ENCODE measurements around the gene MON1A.
A peak's percentile ranks its signal among the peaks of the same experiment; 100 is the strongest.
"Not testable (repeated sequence)": the region's sequence is repeated elsewhere in the genome, so short reads cannot be mapped to it uniquely, and the experiment has no call there.

MON1A gene

DNA sequence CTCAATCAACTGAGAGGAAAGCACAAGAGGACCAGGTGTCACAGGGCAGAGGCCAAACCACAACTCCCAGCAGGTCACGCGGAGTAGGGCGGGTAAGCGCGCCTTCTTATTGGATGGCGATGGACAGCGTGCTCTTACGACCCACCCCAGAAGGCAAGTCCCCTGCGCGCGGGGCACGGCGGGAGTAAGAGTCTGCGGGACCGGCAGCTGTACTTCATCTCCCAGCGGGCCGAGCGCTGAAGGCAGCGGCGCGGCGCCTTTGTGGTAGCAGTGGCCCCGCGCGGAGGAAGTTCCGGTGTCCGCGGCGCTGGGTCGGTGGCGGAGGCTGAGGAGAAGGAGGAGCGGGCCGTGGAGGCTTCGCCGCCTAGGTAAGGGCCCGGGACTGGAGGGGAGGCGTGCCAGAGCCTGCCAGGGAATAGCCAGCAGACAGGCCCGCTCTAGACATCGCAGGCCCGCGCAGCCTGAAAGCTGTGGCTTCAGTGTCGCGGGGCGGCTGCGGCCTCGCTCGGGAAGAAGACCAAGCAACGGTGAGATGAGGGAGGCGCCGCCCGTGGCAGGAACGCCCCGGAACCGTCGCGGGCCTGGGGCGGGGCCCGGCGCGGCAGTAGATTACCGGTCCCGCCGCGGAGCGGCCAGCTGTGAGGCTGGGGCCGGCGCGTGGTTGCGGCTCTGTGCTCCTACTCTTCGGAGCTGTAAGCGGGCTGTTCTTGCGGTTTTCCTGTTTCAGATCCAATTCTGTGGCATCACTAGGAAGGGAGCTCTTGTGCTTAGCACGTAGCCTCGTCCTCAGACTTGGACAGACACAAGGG lies 10.5 kb upstream of the MON1A start, which contains the start of gene RBM6:
Gene RBM6 (plus strand): TSS at position 293 of the 809 bp plus-strand sequence. CDS start 22,492 bp downstream, outside the sequence.
- H3K27ac ChIP-seq = peak within 1 kb of the TSS; percentile 86
- H3K27me3 ChIP-seq (ENCODE audit: insufficient read depth, low read depth, severe bottlenecking) = no peaks in the 10 kb centered on the region
- H3K4me3 ChIP-seq (ENCODE audit: low read depth, low read length) = peak within 1 kb of the TSS; percentile 76
- no peaks in the 10 kb centered on the region for H3K9me3 ChIP-seq (ENCODE audit: severe bottlenecking)
- DNase-seq = peak; percentile 98
- TF ChIP-seq, protein P1, sequence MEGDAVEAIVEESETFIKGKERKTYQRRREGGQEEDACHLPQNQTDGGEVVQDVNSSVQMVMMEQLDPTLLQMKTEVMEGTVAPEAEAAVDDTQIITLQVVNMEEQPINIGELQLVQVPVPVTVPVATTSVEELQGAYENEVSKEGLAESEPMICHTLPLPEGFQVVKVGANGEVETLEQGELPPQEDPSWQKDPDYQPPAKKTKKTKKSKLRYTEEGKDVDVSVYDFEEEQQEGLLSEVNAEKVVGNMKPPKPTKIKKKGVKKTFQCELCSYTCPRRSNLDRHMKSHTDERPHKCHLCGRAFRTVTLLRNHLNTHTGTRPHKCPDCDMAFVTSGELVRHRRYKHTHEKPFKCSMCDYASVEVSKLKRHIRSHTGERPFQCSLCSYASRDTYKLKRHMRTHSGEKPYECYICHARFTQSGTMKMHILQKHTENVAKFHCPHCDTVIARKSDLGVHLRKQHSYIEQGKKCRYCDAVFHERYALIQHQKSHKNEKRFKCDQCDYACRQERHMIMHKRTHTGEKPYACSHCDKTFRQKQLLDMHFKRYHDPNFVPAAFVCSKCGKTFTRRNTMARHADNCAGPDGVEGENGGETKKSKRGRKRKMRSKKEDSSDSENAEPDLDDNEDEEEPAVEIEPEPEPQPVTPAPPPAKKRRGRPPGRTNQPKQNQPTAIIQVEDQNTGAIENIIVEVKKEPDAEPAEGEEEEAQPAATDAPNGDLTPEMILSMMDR (IDR thresholded peaks at IDR 0.05; ENCODE audit: low read depth, low read length) = no peak
- H3K36me3 ChIP-seq = peaks cover 19% of the 10 kb centered on the region

DNA sequence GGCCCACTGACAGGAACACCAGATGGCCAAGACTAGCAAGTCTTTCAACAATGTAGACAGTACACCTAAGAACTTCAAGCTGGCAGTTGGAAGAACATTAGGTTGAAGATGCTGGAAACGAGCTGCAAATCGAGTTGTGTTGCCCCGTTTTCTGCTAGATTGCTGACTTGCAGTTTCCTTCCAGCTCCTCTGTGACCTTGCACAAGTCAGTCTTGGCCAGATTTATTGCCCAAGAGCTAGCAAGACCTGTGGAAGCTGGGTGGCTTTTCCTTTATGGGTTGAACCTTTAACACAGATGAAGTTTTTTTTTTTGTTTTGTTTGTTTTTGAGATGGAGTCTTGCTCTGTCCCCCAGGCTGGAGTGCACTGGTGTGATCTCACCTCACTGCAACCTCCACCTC lies 7.5 kb upstream of the MON1A start:
- Histone ChIP-seq H3K27ac (no peak overlapping the region), H3K4me3 (ENCODE audit: low read depth, low read length) (no peak overlapping the region), H3K27me3 (ENCODE audit: insufficient read depth, low read depth, severe bottlenecking) (no peaks in the 10 kb centered on the region), H3K9me3 (ENCODE audit: severe bottlenecking) (no peaks in the 10 kb centered on the region), H3K36me3 (peaks cover 3% of the 10 kb centered on the region; the same call in 1 of the 2 replicates)
- TF ChIP-seq, protein P1 (IDR thresholded peaks at IDR 0.05; ENCODE audit: low read depth, low read length) = no peak
- DNase-seq = no peak

DNA sequence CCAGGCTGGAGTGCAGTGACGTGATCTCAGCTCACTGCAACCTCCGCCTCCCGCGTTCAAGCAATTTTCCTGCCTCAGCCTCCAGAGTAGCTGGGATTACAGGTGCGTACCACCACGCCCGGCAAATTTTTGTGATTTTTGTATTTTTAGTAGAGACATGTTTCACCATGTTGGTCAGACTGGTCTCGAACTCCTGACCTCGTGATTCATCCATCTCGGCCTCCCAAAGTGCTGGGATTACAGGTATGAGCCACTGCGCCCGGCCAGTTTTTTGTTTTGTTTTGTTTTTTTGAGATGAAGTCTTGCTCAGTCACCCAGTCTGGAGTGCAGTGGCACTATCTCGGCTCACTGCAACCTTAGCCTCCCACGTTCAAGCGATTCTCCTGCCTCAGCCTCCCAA lies 2.7 kb upstream of the MON1A start:
- not testable (repeated sequence) for DNase-seq; H3K4me3 ChIP-seq (ENCODE audit: low read depth, low read length); H3K27me3 ChIP-seq (ENCODE audit: insufficient read depth, low read depth, severe bottlenecking); H3K36me3 ChIP-seq; H3K9me3 ChIP-seq (ENCODE audit: severe bottlenecking); H3K27ac ChIP-seq

DNA sequence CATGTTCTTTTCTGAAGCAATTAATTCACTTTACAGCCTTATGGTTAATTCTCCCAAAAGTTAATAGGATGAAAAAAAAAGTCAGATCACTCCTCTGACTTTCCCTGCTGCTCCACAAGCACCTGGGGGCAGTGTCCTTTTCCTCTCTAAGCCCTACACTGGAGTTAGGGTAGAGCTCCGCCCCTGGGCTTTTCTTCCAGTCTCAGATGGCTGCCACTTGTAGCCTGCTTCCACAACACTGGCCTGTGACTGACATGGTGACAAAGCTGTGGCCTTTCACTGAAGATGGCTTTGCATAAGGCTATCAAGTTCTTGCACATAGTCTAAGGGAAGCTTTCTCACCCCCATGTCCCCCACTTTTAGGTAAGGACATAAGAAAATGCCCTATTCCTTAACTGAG lies 1.3 kb upstream of the MON1A start:
- H3K9me3 ChIP-seq (ENCODE audit: severe bottlenecking) = no peaks in the 10 kb centered on the region
- H3K27ac ChIP-seq = no peak overlapping the region

DNA sequence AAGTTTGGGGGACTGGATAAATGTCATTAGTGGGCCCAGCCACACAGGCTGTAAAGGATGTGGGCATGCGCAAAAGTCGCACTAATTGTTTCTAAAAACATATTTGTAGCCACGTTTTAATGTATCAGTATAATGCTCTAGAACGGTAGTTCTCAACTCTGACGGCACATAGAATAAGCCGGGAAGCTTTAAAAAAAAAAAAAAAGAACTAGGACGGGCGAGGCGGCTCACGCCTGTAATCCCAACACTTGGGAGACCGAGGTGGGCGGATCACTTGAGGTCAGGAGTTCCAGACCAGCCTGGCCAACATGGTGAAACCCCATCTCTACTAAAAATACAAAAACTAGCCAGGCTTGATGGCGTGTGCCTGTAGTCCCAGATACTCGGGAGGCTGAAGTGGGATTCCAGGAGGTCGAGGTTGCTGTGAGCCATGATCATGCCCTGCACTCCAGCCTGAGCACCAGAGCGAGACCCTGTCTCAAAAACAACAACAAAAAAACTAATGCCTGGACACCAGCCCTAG lies 618 bp upstream of the MON1A start:
- peak overlapping the region; percentile 87 for H3K4me3 ChIP-seq (ENCODE audit: low read depth, low read length)
- TF ChIP-seq, protein P1 (IDR thresholded peaks at IDR 0.05; ENCODE audit: low read depth, low read length) = no peak
- no peaks in the 10 kb centered on the region for H3K27me3 ChIP-seq (ENCODE audit: insufficient read depth, low read depth, severe bottlenecking)
- H3K36me3 ChIP-seq = peaks cover 7% of the 10 kb centered on the region; the same call in 1 of the 2 replicates
- H3K27ac ChIP-seq = peak overlapping the region; percentile 79
- no peaks in the 10 kb centered on the region for H3K9me3 ChIP-seq (ENCODE audit: severe bottlenecking)
- peak; percentile 49 for DNase-seq

More for the DNA sequence above, 1.3 kb upstream of the MON1A start:
- Histone ChIP-seq H3K4me3 (ENCODE audit: low read depth, low read length) (peak overlapping the region; percentile 87), H3K27me3 (ENCODE audit: insufficient read depth, low read depth, severe bottlenecking) (no peaks in the 10 kb centered on the region), H3K36me3 (peaks cover 7% of the 10 kb centered on the region; the same call in 1 of the 2 replicates)
- TF ChIP-seq, protein P1 (IDR thresholded peaks at IDR 0.05; ENCODE audit: low read depth, low read length) = peak; percentile 50
- peak; percentile 86 for DNase-seq

DNA sequence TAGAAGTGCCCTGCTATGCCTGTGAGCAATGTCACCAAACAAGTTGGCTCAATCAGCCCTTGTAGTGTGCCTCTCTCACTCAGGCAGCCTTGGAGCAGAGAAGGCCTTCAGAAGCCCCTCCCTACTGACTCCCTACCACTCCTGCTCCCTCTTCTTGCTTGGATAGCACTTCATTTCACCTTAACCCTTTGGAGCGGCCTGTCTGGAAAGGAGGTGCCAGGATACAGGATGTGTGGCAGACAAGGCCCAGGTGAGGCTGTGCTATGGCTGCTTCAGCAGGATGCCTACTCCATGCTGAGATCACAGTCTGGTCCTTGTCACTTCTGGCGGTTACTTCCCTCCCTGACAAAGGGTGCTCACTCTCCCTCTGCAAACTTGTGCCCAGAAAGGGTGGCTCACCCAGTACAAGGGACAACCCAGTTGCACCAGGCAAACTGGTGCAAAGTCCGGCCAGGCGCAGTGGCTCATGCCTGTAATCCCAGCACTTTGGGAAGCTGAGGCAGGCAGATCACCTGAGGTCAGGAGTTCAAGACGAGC lies 1.1 kb downstream of the MON1A start:
- DNase-seq = no peak
- no peaks in the 10 kb centered on the region for H3K9me3 ChIP-seq (ENCODE audit: severe bottlenecking)
- no peaks in the 10 kb centered on the region for H3K27me3 ChIP-seq (ENCODE audit: insufficient read depth, low read depth, severe bottlenecking)
- H3K36me3 ChIP-seq = peaks cover 7% of the 10 kb centered on the region; the same call in 1 of the 2 replicates
- TF ChIP-seq, protein P1 (IDR thresholded peaks at IDR 0.05; ENCODE audit: low read depth, low read length) = no peak
- no peak overlapping the region for H3K4me3 ChIP-seq (ENCODE audit: low read depth, low read length)
- no peak overlapping the region for H3K27ac ChIP-seq
